DMS 273 treated with DMSO at 0.1 percent for 48 hours (cell line): ENCODE data around the gene DCD.
"Not testable (repeated sequence)": the region's sequence is repeated elsewhere in the genome, so short reads cannot be mapped to it uniquely, and the experiment has no call there.

ENCODE experiments used
- DNase-seq: peaks from one replicate; lab custom pipeline; 2025; lab: John Stamatoyannopoulos, UW

Gene DCD

DNA sequence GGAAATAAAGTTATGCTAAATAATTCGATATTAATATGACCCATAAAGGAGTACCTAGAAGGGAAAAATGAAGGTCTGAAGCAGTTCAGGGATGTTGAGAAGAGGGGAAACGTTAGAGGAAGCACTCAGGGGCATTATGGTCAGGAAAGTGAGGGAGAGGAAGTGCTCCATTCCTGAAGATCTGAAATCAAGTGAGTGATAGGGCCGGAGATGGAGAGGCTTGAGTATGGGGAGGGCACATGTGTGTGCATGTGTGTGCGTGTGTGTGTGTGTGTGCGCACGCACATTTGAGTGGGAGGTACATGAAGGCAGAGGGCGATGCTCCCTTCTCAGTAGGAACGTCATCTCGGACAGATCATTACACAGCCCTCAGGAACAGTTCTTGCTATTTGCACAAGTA is 4.9 kb upstream of the DCD start:
- no peak for DNase-seq

DNA sequence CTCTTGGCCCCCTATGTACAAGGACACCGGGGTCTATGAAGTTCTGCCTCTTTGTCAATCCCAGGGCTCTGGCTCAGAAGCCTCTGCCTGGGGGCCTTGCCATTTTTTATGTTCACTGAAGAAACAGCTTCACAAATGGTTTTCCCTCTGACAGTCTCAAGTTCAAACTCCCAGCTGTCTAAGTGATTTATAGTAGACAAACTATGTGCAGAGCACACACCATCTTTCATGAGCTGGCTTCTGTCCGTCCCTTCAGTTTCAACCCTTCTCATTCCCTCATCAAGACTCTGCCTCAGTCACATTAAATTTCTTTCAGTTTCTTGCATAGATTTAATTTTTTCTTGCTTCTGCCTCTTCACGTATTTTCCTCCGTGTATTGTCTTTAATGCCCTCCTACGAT is 2.7 kb upstream of the DCD start:
- no peak for DNase-seq

DNA sequence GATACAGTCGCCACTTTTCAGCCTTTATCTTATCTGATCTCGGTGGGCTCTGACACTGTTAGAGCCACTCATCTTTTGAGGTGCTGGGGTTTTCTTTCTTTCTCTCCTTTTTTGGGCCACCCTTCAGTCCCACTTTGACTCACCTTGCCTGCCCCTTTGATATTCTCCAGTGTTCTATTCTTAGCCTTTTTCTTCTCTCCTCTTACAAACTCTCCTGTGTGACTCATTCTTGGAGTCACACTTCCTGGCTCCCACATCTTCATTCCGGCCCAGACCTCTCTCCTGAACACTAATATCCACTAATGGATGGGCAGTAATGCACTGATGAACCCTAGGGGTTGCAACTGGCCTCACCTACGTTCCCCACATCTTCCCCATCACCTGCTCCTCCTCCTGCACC is 2.2 kb upstream of the DCD start:
- no peak for DNase-seq

DNA sequence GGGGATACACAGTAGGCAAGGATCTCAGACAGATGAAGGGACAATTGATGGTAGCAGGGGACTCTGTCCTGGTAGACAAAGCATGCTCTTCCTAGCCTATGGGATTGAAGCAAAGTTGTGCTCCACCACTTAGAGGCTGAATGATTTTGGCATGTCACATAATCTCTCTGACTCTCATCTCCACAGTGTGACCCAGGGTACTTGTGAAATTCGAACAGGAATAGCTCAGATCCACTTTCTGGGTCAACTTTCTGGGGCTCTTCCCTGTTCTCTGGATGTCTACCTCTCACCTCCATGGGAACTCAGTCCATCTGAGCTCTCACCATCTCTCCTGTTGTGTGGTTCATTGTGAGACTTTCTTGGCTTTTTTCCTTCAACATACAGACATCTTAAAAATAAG is 1.7 kb upstream of the DCD start:
- no peak for DNase-seq

DNA sequence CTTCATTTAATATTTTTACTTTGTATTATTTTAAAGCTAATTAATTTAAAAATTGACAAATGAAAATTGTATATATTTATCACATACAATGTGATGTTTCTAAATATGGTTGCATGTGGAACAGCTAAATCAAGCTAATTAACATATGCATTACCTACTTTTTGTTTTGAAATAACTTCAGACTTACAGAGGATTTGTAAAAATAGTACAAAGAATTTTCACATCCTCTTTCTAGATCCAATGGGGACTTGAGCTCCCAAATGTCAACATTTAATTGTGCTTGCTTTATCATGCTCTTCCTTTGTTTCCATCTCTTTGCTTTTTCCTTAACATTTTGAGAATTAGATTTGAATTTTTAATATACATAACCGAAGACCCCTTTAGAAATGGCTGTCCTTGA is 6.6 kb downstream of the DCD start:
- no peak for DNase-seq

DNA sequence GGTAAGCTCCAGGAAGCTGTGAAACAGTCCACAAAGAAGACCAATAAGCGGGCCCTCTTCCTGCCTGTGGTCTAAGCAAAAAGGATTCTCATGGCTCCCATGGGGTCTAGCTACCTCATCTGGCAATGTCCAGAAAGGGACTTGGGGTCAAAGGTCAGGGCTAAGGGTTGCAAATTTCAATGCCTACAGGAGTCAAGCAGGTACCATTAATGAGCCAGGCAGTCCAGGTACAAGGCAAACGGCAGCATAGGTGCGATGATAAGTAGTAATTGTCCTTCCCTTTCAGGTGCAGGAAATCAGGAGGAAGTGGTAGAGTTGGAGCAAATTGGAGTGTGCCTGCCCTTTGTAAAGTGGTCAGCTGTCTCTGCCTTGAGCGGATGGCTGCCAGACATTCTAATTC is 7.1 kb downstream of the DCD start:
- DNase-seq: no peak

DNA sequence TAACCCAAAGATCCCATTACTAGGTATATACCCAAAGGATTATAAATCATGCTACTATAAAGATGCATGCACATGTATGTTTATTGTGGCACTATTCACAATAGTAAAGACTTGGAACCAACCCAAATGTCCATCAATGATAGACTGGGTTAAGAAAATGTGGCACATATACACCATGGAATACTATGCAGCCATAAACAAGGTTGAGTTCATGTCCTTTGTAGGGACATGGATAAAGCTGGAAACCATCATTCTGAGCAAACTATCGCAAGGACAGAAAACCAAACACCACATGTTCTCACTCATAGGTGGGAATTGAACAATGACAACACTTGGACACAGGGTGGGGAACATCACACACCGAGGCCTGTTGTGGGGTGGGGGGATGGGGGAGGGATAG is 9.1 kb downstream of the DCD start:
- not testable (repeated sequence) for DNase-seq

DNA sequence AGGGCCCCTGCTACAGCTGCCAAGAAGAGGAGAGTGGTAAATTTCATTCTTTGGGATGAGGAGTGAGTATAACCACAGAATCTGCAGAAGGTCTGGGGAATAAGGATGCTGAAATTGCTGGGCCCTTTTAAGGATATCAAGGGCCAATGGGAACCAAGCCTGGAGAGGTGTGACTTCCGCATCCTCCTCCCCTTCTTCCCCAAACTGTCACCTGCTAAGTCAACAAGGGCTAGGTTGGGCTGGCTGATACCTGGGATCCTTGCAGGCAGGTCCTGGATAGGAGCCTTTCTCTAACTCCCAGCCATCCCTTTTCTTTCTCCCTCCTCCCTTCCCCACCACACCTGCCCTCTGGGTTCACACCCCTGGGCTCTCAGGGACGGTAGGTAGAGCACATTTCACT is 13.4 kb downstream of the DCD start, which contains the start of gene LACRT:
Gene LACRT (minus strand): TSS at position 101 of the 400 bp plus-strand sequence. CDS start 54 bp downstream, at position 47.
- no peak for DNase-seq

DNA sequence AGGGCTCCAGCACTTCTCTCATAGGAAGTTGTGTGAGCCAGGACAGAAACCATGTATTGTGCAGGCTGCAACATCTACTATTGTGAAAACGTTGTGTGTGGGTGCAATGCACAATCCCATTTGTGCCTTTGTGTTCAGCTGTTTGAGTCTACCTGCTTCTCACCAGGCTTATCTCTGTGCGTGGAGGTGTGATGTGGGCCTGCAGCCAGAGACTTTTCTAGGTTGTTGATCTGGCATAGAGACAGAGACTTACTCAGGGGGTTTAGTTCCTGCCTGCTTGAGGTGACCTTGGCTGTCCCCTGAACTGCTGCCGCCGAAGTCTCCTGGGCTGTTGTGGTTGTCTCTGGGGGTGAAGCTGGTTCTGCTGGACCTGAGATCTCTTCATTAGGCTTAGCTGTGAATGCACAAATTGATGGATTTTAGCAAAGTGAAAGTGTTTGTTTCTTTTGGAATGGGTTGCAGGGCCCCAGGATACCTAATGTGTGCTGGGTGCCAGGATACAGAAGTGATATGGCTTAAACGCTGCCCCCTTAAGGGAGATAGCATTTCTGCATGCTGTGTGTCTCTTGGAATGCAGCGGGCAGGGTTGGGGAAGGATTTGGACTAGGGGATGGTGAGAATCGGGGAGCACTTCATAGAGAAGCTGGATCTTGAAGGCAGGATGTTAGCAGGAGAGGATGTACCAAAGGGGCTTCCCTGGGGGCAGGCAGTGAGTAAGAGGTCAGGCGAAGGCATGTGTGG is 16.0 kb downstream of the DCD start:
- DNase-seq: no peak

DNA sequence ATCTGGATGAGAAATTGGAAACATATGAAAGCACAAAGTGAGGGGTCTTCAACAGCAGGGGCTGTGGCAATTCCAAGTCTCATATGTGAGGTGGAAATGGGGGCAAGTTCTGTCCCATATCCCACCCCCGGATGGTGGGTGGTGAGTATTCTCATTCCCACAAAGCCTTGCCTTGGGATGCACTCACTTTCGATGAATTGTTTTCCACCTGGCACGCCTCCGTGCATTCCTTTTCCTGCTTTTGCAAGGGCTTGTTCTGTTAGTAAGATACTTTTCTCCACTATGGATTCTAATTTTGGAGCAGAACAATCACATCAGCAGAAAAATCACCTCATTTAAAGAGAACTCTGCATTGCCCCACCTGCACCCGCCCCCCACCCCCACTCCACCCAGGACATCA is 16.6 kb downstream of the DCD start:
- DNase-seq: no peak

DNA sequence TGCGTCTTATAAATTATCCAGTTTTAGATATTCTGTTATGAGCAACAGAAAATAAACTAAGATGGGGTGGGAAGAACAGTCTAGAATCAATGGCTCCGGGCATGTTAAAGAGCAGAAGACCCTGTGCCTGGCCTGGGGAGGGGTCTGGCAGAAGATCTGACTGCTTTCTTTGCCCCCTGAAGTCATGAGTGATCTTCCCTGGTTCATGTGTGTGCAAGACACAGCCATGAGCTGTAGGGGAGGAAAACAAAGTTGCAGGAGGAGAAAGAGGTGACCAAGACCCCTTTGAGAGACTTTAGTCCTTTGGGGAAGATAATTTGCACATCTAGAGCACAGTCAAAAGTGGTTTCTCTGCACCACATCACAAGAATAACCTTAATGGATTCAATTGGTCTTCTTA is 18.2 kb downstream of the DCD start:
- no peak for DNase-seq

DNA sequence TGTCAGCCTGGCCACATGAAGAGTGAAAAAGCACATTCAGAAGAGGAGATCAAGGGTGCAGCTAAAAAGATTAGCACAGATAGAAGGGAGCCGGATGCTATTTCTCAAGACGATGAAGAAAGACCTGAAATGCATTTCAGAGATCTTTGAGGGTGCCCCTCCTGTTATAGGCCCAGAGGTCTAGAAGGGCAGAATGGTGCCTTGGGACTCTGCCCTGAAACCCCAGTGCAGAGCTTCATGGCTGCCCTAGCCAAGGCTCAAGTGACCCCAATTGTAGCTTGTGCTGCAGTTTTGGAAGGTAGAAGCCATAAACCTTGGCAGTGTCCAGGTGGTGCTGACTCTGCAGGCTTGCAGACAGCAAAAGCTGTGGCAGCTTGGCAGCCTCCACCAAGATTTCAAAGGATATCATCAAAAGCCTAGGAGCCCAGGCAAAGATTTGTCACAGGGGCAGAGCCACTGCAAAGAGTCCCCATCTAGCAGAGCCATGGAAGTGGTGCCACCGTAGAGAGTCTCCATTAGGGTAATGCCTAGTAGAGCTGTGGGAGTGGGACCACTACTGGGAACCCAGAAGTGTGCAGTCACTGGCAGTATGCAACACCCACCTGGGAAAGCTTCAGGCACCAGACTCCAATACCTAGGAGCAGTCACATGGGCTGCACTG is 19.8 kb downstream of the DCD start:
- no peak for DNase-seq

DNA sequence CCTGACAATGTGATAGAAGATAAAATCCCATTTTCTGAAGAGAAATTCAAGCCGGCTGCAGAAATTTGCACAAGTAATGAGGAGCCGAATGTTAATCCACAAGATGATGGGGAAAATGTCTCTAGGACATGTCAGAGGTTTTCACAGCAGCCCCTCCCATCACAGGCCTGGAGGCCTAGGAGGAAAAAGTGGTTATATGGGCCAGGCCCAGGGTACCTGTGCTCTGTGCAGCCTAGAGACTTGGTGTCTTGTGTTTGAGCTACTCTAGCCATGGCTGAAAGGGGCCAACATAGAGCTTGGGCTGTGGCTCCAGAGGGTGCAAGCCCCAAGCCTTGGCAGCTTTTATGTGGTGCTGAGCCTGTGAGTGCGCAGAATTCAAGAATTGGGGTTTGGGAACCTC is 20.9 kb downstream of the DCD start:
- DNase-seq: no peak

DNA sequence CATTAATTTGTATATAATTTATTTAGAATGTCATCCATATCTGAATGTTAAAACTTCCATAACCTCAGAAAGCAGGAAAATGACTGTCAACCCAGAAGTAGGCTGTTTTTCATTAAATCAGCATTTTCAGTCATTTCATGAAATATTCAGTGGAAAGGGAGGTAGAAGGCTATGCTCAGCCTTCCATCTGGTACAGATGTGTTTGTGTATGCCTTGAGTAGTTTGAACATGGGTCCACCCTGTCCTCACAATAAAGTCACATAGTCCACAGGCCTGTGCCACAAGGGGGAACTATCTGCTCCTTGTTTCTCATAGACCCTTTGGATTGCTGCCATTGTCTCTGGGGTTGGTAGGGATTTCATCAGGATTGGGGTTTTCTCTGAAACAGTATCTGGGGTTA is 22.6 kb downstream of the DCD start:
- no peak for DNase-seq

DNA sequence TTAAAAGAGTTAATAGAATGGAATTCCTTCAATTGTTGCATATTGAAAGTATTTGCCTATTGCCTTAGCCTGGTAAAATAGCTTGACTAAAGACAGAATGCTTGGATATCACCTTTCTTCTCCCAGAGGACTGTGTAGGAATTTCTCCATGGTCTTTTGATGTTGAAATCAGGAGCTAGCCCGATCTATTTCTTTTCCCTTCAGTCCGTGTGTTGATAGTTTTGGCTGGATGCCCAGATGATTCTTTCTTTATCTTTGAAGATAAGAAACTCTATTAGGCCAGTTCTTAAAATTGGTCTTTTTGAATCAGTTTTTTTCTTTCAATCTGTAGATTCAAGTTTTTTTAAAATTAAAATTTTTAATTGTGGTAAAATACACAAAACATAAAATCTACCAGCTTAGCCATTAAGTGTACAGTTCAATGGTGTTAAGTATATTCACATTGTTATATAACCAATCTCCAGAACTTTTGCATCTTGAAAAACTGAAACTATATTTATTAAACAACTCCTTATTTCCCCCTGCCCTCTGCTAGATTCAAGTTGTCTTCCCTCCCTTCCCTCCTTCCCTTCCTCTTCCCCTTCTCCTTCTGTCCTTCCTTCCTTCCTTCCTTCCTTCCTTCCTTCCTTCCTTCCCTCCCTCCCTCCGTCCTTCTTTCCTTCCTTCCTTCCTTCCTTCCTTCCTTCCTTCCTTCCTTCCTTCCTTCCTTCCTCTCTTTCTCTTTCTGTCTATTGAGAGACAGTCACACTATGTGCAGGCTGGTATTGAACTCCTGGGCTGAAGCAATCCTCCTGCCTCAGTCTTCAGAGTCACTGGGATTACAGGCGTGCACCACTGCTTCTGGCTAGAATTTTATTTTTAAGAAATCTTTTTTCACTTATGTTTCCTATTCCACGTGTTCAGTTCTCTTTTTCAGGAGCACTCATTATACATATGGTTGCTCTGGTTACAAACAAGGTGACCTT is 23.6 kb downstream of the DCD start:
- DNase-seq: no peak

DNA sequence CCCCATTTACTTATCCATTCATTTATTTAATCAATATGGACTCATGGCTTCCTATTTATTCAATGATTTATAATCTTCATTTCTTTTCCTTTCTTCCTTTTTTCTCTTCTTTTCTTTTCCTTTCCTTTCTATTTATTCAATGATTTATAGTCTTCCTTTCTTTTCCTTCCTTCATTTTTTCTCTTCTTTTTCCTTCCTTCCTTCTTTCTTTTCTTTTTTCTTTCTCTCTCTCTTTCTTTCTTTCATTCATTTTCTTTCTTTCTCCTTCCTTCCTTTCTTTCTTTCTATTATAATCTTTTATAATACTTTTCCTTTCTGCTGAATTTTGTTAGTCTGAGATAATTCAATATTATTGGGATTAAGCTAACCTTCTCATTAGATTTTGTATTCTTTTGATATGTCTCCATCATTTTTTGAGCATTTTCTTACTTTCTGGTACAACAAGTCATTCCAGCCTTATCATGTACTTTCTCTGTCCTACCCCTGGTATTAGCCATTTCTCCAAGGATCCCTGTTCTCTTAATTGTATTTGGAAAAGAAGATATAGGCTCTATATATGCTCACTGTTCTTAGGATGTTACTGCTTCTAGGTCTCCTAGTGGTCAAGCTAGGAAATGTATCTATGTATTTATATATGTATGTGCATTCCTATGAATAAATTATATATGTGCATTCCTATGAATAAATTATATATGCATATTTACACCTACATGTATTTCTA is 25.5 kb downstream of the DCD start:
- DNase-seq: no peak

DNA sequence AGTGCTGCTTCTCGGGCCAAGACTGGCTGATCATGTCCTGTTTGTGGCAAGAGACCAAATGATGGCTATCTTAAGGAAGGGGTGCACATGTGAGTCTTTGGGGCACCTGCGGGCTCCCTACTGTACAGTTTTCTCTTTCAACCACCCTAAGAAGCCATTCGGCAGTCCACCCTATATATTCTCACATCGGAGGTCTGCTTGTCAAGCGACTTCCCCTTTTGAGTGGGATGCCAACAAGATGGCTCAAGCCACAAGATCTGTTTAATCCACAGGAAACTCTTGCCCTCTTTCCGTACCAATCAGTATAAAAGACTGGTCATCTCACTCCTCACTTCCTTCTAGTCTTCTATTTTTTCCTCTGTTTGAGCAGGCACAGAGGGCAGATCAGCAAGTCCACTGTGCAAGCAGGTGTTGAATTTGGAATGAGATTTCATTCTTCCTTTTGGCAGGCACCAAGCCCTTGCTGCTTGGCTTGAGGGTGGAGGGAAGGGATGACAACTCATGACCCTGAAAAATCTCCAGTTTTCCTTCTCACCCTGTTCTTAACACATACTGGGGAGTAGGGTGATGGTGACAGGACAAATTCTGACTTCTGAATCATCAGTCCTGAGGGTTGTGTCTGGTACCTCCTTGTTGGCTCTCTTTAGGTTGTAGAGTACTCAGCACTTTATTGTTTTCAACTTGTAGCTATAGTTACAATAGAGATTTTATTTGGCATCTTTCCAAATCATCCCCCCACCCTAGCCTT is 31.1 kb downstream of the DCD start:
- DNase-seq: no peak

DNA sequence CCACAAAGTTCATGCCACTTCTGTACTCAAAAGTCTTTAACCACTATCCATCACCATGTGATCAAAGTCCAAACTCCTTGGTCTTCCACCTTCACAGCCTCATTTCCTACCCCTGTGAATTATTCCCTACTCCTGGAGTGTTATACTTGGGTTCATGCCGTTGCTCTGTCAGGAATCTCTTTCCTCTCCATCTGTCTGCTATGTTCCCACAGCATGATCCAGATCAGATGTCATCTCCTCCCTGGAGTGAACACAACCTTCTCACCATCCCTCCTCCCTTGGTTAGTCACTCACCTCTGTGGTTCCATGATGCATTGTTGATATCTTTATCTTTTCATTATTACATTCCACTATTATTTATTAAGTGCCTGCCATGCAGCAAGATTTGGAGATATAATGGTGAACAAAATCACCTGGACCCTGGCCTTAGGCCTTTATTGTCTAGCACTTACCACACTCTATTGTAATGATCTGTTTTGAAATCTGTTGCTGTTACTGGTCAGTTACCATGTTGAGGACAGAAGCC is 35.9 kb downstream of the DCD start:
- no peak for DNase-seq

DNA sequence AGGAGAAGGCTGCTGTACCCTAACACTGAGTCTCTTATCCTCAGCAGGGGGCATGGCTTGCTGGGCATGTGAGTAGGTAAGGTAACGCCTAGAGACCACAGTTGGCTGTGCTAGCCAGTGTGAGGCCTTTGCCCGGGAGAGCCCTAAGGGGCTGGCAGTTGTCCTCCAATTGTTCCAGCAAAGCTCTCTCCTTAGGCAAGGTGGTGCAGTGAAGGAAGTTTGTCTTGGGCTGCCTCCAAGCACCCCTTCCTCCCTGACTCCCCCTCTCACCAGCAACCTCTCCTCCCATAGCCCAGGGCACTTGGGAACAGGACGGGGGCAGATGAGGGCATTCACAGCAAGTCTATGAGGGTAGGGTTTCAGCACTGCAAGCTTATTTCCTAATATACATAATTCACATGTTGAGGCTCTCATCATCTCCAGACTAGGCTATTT is 36.4 kb downstream of the DCD start:
- no peak for DNase-seq

DNA sequence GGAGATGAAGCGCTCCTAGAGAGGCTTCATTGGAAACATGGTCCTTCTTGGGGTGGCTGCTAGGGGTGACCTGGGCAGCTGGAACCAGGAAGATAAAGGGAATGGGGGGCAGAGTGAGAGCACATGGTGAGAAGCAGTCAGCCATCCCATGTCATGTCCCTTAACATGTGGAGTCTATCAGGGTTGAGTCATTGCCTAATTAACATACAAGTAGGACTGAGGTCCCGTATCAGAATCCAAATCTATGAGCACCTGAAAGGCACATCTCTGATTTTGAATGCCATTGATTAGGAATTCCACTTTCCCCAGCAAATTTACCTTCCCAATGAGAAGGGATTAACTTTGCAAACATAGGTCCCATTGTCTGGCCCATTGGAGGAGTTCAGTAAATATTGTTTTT is 39.4 kb downstream of the DCD start:
- no peak for DNase-seq

DNA sequence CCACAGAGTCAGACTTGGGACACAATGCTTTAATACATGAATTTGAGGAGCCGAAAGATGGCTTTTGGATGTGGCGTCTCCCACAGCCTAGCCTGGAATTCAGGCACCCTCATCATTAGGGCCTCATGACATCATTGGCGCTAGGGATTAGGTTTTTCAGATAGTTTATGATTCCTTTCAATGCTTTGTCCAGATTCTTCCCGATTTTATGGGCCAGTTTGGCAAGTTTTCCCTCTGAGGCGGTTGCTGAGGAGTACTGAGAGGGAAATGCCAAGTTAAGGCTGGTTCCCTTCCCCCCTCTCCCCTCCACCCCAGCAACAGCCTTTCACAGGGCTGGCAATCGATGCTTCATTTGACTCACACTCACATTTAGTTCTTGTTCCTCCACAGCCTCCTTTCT is 40.0 kb downstream of the DCD start:
- no peak for DNase-seq
